Naive thymus-derived CD8-positive, alpha-beta T cell (primary cell): ENCODE measurements around the gene LBH. TPM values are rescaled to one million over a fixed set of nuclear protein-coding genes. Genes with fewer than 3 reads are reported as not detected.

Experiments
- ATAC-seq, 2 donors: fragments of 150-1000 bp; cut with Tn5 transposase in 1 of 2; sonication (Bioruptor Pico), chemical (Tn5 transposase) in 1 of 2; 1 replicate in 1 of 2; 2 replicates in 1 of 2; pipeline ENCODE4 v1.10.0; 2021; ENCODE audit warnings: mild to moderate bottlenecking in 2 of 2, moderate library complexity in 2 of 2
- POLR2A ChIA-PET: fragments of 350-600 bp; sonication (Branson Sonifier 250); formaldehyde crosslinking; loops from one replicate; lab custom pipeline; 2021; ENCODE audit warnings: antibody characterized with exemption; lab: Charles Lee
- DNase-seq, 10 donors: peaks; one replicate each; pipeline versions ENCODE4 v3.0.0 to v3.0.0-alpha.2; 2020 to 2022
- H3K27ac Mint-ChIP-seq, 10 donors: one replicate each; pipeline ENCODE4 v1.8.0; 2020 to 2022; ENCODE audit warnings: mild to moderate bottlenecking in 10 of 10, mixed read lengths in 10 of 10, moderate library complexity in 4 of 10, inconsistent platforms in 1 of 10
- H3K27me3 Mint-ChIP-seq, 5 donors: one replicate each; pipeline ENCODE4 v1.8.0; 2021 to 2022; ENCODE audit warnings: mixed read lengths in 5 of 5
- H3K36me3 Mint-ChIP-seq, 3 donors: one replicate each; pipeline ENCODE4 v1.8.0; 2020 to 2022; ENCODE audit warnings: mixed read lengths in 3 of 3, mild to moderate bottlenecking in 2 of 3, inconsistent platforms in 1 of 3
- H3K4me1 Mint-ChIP-seq, 4 donors: one replicate each; pipeline ENCODE4 v1.8.0; 2021 to 2022; ENCODE audit warnings: mixed read lengths in 4 of 4
- H3K4me3 Mint-ChIP-seq, 10 donors: one replicate each; pipeline ENCODE4 v1.8.0; 2020 to 2022; ENCODE audit warnings: mild to moderate bottlenecking in 10 of 10, mixed read lengths in 10 of 10, moderate library complexity in 6 of 10, inconsistent platforms in 1 of 10
- H3K9me3 Mint-ChIP-seq, 9 donors: one replicate each; pipeline ENCODE4 v1.8.0; 2020 to 2022; ENCODE audit warnings: mixed read lengths in 9 of 9, mild to moderate bottlenecking in 3 of 9, inconsistent platforms in 1 of 9, moderate library complexity in 1 of 9
- polyA plus RNA-seq, 3 donors: library from polyadenylated mRNA; unstranded; fragments of 300-500 nt; fragmentation: Illumina TruSeq; gene quantifications; one replicate each; pipeline ENCODE4 v1.2.3, GENCODE V29; 2021
- total RNA-seq, 8 experiments: library from RNA in 2 of 8; stranded (reverse) in 2 of 8; gene quantifications; one replicate each; pipeline ENCODE4 v1.2.3 and lab custom pipeline; 2021 to 2026

Gene LBH
- total RNA-seq (100 to 1,000 TPM; 537 to 573 TPM), polyA plus RNA-seq (100 to 1,000 TPM; 243 to 356 (median 307) TPM), total RNA-seq (lab: John Stamatoyannopoulos, UW) (283 to 674 (median 543) reads per million in 6 experiments)

DNA sequence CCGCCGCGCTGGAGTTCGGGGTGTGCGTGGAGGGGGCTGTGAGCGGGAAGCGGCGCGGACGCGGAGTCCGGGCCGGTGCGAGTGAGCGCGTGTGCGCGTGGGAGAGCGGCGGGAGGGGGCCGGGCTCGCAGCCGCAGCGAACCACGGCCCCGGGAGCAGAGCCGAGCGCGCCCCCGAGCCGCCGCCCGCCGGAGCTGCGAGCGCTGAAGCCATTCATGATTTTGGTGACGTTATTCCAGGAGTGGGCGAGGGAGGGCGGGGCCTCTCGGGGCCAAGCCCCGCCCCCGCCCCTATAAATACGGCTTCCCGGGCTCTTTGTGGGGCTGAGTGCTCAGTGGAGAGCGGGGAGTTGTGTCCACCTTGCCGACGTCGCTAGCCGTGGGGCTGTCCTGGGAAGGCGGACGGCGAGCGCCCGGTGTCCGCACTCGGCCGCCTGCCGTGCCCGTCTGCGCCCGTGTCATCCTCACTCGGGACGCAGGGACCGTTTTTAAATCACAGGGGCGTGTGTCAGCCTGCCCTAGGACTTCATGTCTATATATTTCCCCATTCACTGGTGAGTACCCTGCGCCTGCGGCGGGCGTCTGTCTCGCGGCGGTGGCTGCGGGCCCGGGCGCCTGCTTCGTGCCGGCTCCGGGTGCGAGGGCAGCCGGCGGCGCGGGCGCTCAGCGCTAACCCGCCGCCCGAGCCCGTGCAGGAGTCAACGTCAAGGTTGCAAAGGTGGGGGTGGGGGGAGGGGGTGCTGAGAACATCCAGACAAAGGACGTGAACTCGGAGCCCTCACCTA, at the start of gene LBH:
Gene LBH, plus strand, starts transcription at position 323 of the 784 bp plus-strand sequence. Its CDS starts 205 bp downstream, at position 528.
- Mint-ChIP-seq H3K9me3 (no peaks in the 10 kb centered on the region), H3K27me3 (no peaks in the 10 kb centered on the region), H3K27ac (peak within 1 kb of the TSS; percentile 83 to 100 (median 94)), H3K4me3 (peak within 1 kb of the TSS; percentile 91 to 99 (median 95)), H3K36me3 (peaks cover 6 to 29% (median 22%) of the 10 kb centered on the region in 3 donors), H3K4me1 (peaks cover 31 to 65% (median 59%) of the 10 kb centered on the region in 4 donors)
- peak; percentile 44 to 48 for ATAC-seq
- POLR2A ChIA-PET = interaction anchor here (0.6 to 15.8 kb wide), 34 partner anchors 8 to 1704 kb away, joined by 3 to 697 read pairs (median 6); partner anchors contain the start of genes LCLAT1 and YPEL5
- DNase-seq = peak; percentile 86 to 96 (median 90)

DNA sequence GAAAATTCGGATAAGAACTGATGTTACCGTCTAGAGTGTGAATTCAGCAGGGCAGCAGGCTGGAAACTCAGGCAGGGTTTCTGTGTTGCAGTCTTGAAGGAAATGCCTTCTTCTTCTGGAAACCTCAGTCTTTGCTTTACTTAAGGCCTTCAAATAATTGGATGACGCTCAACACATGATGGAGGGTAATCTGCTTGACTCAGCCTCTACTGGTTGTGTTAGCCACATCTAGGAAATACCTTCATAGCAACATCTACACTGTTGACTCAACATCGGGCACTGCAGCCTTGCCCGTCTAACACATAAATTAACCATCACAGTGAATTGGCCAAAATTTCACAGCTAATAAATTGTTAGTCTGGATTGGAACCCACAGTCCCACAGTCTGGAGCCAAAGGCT, 47.3 kb upstream of the LBH start:
- DNase-seq (no peak), ATAC-seq (no peak)
- peaks cover 0 to 2% (median 1%) of the 10 kb centered on the region in 4 donors for H3K4me1 Mint-ChIP-seq
- H3K4me3 Mint-ChIP-seq = no peak overlapping the region
- H3K27ac Mint-ChIP-seq = no peak overlapping the region
- H3K27me3 Mint-ChIP-seq = no peaks in the 10 kb centered on the region
- H3K36me3 Mint-ChIP-seq = no peaks in the 10 kb centered on the region
- H3K9me3 Mint-ChIP-seq = no peaks in the 10 kb centered on the region
- POLR2A ChIA-PET = no interaction called here

DNA sequence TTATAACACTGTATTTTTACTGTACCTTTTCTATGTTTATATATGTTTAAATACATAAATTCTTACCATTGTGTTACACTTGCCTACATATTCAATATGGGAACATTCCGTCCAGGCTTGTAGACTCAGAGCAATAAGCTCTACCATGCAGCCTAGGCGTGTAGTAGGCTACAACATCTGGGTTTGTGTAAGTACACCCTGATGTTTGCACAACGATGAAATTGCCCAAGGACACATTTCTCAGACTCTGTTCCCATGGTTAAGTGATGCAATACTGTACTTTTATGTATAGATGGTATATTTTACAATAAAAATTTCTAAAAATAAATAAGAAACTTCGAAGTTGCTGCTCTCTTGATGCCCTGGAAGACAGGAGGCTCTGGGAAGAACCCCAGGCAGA, 46.2 kb upstream of the LBH start:
- Mint-ChIP-seq H3K36me3 (peaks cover 0 to 2% (median 0%) of the 10 kb centered on the region in 3 donors), H3K9me3 (peaks cover 0 to 2% (median 0%) of the 10 kb centered on the region in 9 donors), H3K4me3 (no peak overlapping the region), H3K27ac (no peak overlapping the region), H3K27me3 (no peaks in the 10 kb centered on the region), H3K4me1 (peaks cover 0 to 2% (median 1%) of the 10 kb centered on the region in 4 donors)
- DNase-seq (no peak), ATAC-seq (no peak)
- POLR2A ChIA-PET = no interaction called here

DNA sequence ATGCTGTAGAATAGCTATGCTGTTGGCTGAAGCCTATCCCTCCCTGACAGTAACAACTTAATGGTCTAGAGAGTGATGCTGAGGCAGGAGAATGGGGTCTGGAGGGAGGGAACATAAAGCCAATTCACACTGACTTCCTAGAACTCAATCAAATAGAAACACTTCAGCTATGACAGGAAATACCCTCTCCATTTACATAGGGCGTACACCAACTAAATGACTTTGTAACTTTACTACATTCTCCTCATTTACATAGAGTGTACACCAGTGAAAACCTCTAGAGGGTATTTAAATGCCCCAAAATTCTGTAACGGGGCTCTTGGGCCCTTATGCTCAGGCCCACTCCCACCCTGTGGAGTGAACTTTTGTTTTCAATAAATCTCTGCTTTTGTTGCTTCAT, 43.0 kb upstream of the LBH start:
- Mint-ChIP-seq H3K9me3 (peaks cover 0 to 2% (median 0%) of the 10 kb centered on the region in 9 donors), H3K27ac (no peak overlapping the region), H3K36me3 (peaks cover 0 to 2% (median 0%) of the 10 kb centered on the region in 3 donors), H3K4me1 (peaks cover 0 to 2% (median 1%) of the 10 kb centered on the region in 4 donors), H3K4me3 (no peak overlapping the region), H3K27me3 (no peaks in the 10 kb centered on the region)
- ATAC-seq = no peak
- POLR2A ChIA-PET = no interaction called here
- no peak for DNase-seq

DNA sequence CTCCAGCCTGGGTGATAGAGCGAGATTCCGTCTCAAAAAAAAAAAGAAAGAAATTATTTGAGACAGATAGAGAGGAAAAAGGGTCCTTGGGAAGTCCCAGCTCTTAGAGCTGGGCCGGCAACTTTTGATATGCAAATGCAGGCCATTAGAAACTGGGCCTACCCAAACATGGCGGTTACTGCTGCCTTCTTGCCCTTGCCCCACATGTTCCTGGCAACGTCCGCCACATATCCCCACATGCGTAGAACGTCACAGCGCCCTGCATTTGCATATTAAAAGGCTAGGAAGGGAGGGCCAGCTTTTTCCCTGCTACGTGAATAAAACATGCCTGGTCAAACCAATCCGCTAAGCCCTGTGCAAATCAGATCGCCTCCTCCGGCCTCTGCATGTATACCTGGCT, 40.7 kb upstream of the LBH start:
- DNase-seq = no peak
- POLR2A ChIA-PET = interaction anchor here (0.9 kb wide), 1 partner anchor 17 kb away, joined by 3 read pairs; no protein-coding TSS in a partner anchor
- H3K27ac Mint-ChIP-seq = no peak overlapping the region
- peaks cover 1 to 4% (median 2%) of the 10 kb centered on the region in 4 donors for H3K4me1 Mint-ChIP-seq
- no peak for ATAC-seq
- peaks cover 0 to 2% (median 0%) of the 10 kb centered on the region in 3 donors for H3K36me3 Mint-ChIP-seq
- H3K9me3 Mint-ChIP-seq = peaks cover 0 to 2% (median 0%) of the 10 kb centered on the region in 9 donors
- no peak overlapping the region for H3K4me3 Mint-ChIP-seq
- peaks cover 0 to 5% (median 0%) of the 10 kb centered on the region in 5 donors for H3K27me3 Mint-ChIP-seq

DNA sequence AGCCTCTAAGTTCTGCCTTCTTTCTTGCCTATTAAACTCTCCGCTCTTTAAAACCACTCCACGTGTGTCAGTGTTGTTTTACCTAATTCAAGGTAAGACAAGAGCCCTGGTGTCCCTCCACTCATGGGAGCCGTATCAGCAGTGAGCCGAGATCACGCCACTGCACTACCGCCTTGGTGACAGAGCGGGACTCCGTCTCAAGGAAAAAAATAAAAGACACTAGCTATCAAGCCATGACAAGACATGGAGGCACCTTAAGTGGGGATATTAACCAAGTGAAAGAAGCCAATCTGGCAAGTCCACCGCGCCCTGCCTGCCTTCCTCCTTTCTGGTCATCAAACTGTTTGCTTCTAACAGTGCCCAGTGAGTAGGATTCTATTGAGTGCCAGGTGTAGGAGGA, 40.2 kb upstream of the LBH start:
- H3K4me1 Mint-ChIP-seq = peaks cover 1 to 4% (median 2%) of the 10 kb centered on the region in 4 donors
- peaks cover 0 to 5% (median 0%) of the 10 kb centered on the region in 5 donors for H3K27me3 Mint-ChIP-seq
- H3K27ac Mint-ChIP-seq = no peak overlapping the region
- H3K9me3 Mint-ChIP-seq = peaks cover 0 to 2% (median 0%) of the 10 kb centered on the region in 9 donors
- no peak for ATAC-seq
- peaks cover 0 to 2% (median 0%) of the 10 kb centered on the region in 3 donors for H3K36me3 Mint-ChIP-seq
- DNase-seq = no peak
- POLR2A ChIA-PET = interaction anchor here (0.9 kb wide), 1 partner anchor 17 kb away, joined by 3 read pairs; no protein-coding TSS in a partner anchor
- H3K4me3 Mint-ChIP-seq = no peak overlapping the region

DNA sequence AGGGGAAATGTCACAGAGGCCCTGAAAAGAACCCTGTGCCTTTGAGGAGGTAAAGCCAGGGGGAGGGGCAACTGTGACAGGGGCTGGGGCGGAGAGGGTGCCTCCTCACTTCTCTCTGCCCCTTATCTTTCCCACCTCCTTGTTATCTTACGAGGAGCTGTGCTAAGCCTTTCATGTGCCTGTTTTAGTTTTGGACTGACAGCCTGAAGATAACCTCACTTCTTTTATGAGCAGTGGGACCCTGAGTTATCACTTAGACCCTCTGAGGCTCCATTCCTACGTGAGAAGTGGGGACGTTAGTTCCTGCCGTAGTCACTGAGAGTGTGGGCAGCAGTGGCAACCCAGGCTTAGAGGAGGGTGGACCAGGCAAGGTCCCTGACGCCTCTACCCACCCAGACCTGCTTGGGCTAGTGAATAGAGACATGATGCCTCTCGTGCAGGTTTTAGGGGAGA, 39.5 kb upstream of the LBH start:
- DNase-seq = no peak
- POLR2A ChIA-PET = no interaction called here
- Mint-ChIP-seq H3K36me3 (peaks cover 0 to 2% (median 0%) of the 10 kb centered on the region in 3 donors), H3K4me1 (peaks cover 1 to 5% (median 4%) of the 10 kb centered on the region in 4 donors), H3K4me3 (no peak overlapping the region), H3K9me3 (peaks cover 0 to 2% (median 0%) of the 10 kb centered on the region in 9 donors), H3K27me3 (peaks cover 0 to 5% (median 0%) of the 10 kb centered on the region in 5 donors), H3K27ac (no peak overlapping the region)
- no peak for ATAC-seq

DNA sequence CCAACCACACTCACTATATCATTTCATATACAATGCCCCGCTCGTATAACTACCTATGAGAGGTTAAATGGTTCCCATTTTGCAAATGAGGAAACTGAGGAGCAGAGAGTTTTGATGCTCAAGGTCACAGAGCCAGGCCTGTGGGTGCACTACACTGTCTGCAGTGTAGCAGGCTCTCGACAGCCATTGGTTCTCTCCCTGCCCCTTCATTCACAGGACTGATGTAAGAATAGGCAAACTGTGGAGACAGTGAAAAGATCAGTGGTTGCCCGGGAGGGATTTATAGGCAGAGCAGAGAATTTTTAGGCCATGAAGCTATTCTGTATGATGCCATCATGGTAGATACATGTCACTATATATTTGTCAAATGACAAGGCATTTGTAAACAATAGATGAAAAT, 39.0 kb upstream of the LBH start:
- POLR2A ChIA-PET = no interaction called here

DNA sequence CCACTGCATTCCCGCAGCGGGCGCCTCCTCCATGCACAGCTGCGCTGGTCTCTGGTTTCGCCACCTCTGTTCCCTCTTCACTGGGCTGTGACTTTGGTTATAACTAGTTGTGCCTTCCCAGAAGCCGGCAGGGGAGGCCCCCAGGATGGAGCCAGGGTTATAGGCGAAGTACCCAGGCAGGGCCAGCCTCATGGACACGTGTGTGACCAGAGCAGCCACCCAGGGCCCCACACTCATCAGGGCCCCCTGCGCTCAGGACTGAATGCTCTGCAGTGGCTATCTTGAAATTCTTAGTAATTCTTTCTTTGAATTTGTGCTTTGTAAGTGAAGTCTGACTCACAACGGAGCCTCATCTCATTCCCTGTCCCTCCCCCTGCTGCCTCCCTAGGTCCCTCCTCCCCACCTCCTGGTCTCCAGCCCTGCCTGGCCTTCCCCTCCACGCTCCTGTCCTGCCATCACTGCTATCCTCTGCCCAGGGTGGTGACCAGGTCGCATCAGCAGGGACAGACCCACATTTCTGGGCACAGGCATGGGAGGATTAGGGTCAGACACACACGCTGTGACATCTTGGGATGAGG, 38.1 kb upstream of the LBH start:
- no peak overlapping the region for H3K27ac Mint-ChIP-seq
- POLR2A ChIA-PET = no interaction called here

More for the DNA sequence above, 39.0 kb upstream of the LBH start:
- Mint-ChIP-seq H3K4me1 (peaks cover 1 to 5% (median 4%) of the 10 kb centered on the region in 4 donors), H3K36me3 (peaks cover 0 to 2% (median 0%) of the 10 kb centered on the region in 3 donors), H3K27ac (no peak overlapping the region), H3K27me3 (peaks cover 0 to 5% (median 0%) of the 10 kb centered on the region in 5 donors), H3K9me3 (peaks cover 0 to 2% (median 0%) of the 10 kb centered on the region in 9 donors), H3K4me3 (no peak overlapping the region)
- ATAC-seq = no peak
- DNase-seq = no peak

DNA sequence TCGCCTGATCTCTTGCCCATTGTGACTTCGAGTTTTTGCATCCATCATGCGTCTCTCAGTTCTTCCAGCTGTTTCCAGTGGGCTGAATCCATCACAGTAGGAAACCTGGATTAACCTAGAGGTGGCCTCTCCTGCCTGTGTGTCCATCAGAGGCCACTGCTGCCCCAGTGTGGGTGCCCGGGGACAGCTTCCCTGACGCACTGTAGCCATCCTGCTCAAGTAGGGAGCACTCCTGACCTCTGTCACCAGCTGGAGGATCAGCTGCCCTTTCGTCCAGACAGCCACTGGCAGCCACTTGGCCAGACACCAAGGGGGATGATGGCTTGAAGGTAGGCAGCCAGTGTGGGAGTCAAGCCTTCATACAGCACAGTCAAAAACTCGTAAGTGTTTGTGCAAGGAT, 36.9 kb upstream of the LBH start:
- H3K27ac Mint-ChIP-seq = peak overlapping the region in 1 of 10 donors; percentile 29
- ATAC-seq (no peak), DNase-seq (no peak)
- POLR2A ChIA-PET = no interaction called here
- H3K36me3 Mint-ChIP-seq = peaks cover 0 to 2% (median 0%) of the 10 kb centered on the region in 3 donors
- H3K4me3 Mint-ChIP-seq = no peak overlapping the region
- peaks cover 0 to 2% (median 0%) of the 10 kb centered on the region in 9 donors for H3K9me3 Mint-ChIP-seq
- H3K4me1 Mint-ChIP-seq = peaks cover 1 to 9% (median 3%) of the 10 kb centered on the region in 4 donors
- H3K27me3 Mint-ChIP-seq = peaks cover 0 to 5% (median 0%) of the 10 kb centered on the region in 5 donors

More for the DNA sequence above, 38.1 kb upstream of the LBH start:
- H3K36me3 Mint-ChIP-seq = peaks cover 0 to 2% (median 0%) of the 10 kb centered on the region in 3 donors
- H3K27me3 Mint-ChIP-seq = peaks cover 0 to 5% (median 0%) of the 10 kb centered on the region in 5 donors
- no peak overlapping the region for H3K4me3 Mint-ChIP-seq
- H3K9me3 Mint-ChIP-seq = peaks cover 0 to 2% (median 0%) of the 10 kb centered on the region in 9 donors
- H3K4me1 Mint-ChIP-seq = peaks cover 1 to 10% (median 4%) of the 10 kb centered on the region in 4 donors
- DNase-seq (no peak), ATAC-seq (no peak)

DNA sequence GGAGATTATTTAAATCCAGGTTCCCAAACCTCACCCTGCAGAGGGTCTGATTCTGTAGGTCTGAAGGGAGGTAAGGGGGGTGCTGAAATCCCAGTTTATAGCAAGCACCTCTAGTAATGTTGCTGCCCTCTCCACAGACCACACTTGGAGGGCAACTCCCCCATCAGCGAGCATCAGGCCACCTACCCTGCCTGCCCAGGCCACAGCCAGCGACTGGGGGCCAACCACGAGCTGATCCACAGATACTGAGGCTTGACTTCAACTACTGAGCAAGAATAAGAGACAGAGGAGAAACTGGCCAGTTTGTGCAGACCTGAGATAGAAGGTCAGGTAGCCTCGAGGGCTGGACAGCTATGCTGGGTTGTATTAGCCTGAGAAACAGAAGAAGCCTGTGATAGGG, 36.3 kb upstream of the LBH start:
- Mint-ChIP-seq H3K4me1 (peaks cover 1 to 9% (median 3%) of the 10 kb centered on the region in 4 donors), H3K36me3 (no peaks in the 10 kb centered on the region), H3K9me3 (no peaks in the 10 kb centered on the region), H3K4me3 (no peak overlapping the region), H3K27ac (no peak overlapping the region), H3K27me3 (peaks cover 0 to 5% (median 0%) of the 10 kb centered on the region in 5 donors)
- DNase-seq (no peak), ATAC-seq (no peak)
- POLR2A ChIA-PET = no interaction called here

DNA sequence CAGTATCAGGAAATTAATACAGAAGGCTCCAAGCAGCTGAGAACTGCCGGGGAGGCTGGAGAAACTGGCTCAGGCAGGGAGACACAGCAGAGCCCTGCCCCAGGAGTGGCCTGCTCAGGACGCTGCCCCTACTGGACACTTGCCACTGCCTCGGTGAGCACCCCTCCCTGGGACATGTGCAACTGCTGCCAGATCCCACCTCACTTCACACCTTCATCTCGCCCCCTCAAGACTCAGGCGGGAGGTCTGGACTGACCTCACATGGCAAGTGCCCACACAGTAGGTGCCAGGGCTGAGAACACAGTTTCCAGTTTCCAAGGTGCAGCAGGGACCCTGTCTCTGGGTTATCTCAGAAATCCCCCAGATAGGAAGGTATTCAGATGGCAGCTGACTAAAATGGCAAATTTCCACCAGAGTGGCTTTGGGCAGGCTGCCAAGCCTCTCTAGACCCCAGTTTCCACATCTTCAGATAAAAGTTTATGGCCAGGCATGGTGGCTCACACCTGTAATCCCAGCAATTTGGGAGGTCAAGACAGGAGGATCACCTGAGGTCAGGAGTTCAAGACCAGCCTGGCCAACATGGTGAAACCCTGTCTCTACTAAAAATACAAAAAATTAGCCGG, 33.7 kb upstream of the LBH start:
- POLR2A ChIA-PET = interaction anchor here (0.5 to 1.2 kb wide), 2 partner anchors 35 to 1698 kb away, joined by 4 to 6 read pairs; no protein-coding TSS in a partner anchor
- H3K36me3 Mint-ChIP-seq = no peaks in the 10 kb centered on the region
- ATAC-seq = no peak
- no peaks in the 10 kb centered on the region for H3K9me3 Mint-ChIP-seq
- no peak for DNase-seq
- H3K4me1 Mint-ChIP-seq = peaks cover 1 to 9% (median 3%) of the 10 kb centered on the region in 4 donors
- H3K4me3 Mint-ChIP-seq = no peak overlapping the region
- peaks cover 0 to 5% (median 0%) of the 10 kb centered on the region in 5 donors for H3K27me3 Mint-ChIP-seq
- peak overlapping the region in 2 of 10 donors; percentile 4 to 45 for H3K27ac Mint-ChIP-seq
